Gastroesophageal sphincter (tissue), 3 donors: Measurements from ENCODE around the gene GAS2L2.
A peak's percentile ranks its signal among the peaks of the same experiment; 100 is the strongest.

Experiments
- CTCF ChIP-seq, 4 experiments: fragments of 200-600 bp in 2 of 4; fragments of 450-650 bp in 2 of 4; sonication (generic) in 1 of 4; IDR thresholded peaks; one replicate each; pipeline ENCODE4 v1.5.1; 2017 to 2019; ENCODE audit warnings: antibody characterized with exemption in 4 of 4, mild to moderate bottlenecking in 2 of 4, moderate library complexity in 2 of 4
- EP300 ChIP-seq: sonication (generic); formaldehyde crosslinking; IDR thresholded peaks from one replicate; pipeline ENCODE4 v1.6.1; 2017; ENCODE audit warnings: antibody characterized with exemption, mild to moderate bottlenecking
- POLR2A ChIP-seq, 2 donors: fragments of 450-650 bp; IDR thresholded peaks; one replicate each; pipeline ENCODE4 v1.6.1; 2017; ENCODE audit warnings: antibody characterized with exemption in 2 of 2, mild to moderate bottlenecking in 2 of 2, moderate library complexity in 1 of 2
- POLR2AphosphoS5 ChIP-seq: sonication (generic); formaldehyde crosslinking; IDR thresholded peaks from one replicate; pipeline ENCODE4 v1.6.1; 2017; ENCODE audit warnings: antibody characterized with exemption

GRCh38 chr17:35747540-35748017 is 5.5 kb downstream of the GAS2L2 start:
- TF ChIP-seq CTCF (IDR thresholded peaks at IDR 0.05), result peak in 3 of 4 experiments; percentile 85 to 97 (median 94)
- no peak for TF ChIP-seq POLR2A (IDR thresholded peaks at IDR 0.05)
- no peak for TF ChIP-seq EP300
- TF ChIP-seq POLR2AphosphoS5, result no peak
